Neural progenitor cell (in vitro differentiated cells): ENCODE data around the gene KCNE5.

Experiments
- EZH2 ChIP-seq: fragments of 200-600 bp; sonication (generic); IDR thresholded peaks from 2 replicates; pipeline ENCODE4 v1.6.1; 2017; ENCODE audit warnings: antibody characterized with exemption, mild to moderate bottlenecking, moderate library complexity
- TF ChIP-seq, protein P1 (sequence below): fragments of 200-600 bp; sonication (generic); IDR thresholded peaks from 2 replicates; pipeline ENCODE4 v1.5.1; 2017; ENCODE audit warnings: antibody characterized with exemption, mild to moderate bottlenecking

- TF ChIP-seq, protein P1, sequence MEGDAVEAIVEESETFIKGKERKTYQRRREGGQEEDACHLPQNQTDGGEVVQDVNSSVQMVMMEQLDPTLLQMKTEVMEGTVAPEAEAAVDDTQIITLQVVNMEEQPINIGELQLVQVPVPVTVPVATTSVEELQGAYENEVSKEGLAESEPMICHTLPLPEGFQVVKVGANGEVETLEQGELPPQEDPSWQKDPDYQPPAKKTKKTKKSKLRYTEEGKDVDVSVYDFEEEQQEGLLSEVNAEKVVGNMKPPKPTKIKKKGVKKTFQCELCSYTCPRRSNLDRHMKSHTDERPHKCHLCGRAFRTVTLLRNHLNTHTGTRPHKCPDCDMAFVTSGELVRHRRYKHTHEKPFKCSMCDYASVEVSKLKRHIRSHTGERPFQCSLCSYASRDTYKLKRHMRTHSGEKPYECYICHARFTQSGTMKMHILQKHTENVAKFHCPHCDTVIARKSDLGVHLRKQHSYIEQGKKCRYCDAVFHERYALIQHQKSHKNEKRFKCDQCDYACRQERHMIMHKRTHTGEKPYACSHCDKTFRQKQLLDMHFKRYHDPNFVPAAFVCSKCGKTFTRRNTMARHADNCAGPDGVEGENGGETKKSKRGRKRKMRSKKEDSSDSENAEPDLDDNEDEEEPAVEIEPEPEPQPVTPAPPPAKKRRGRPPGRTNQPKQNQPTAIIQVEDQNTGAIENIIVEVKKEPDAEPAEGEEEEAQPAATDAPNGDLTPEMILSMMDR = no peak
- no peak for TF ChIP-seq EZH2
Measured at GRCh38 chrX:109638158-109638557, 13.2 kb upstream of the KCNE5 start.
